ENCODE results near the gene COA8. TPM values are rescaled to one million over a fixed set of nuclear protein-coding genes. Genes with fewer than 3 reads are reported as not detected.

COA8 gene
- total and polyA plus RNA-seq, 2 of the 13 experiments (the other 11 are each of a cell fraction or from before 2014, with no cell fraction given), result 10.9 to 25.1 TPM

- no peak for TF ChIP-seq NR0B2 (CRISPR knock-in tag; IDR thresholded peaks at IDR 0.05)
- no peak for TF ChIP-seq KLF6 (CRISPR knock-in tag; IDR thresholded peaks at IDR 0.05)
- no peak for TF ChIP-seq ZBTB25 (CRISPR knock-in tag; IDR thresholded peaks at IDR 0.05)
- TF ChIP-seq RBFOX2 (IDR thresholded peaks at IDR 0.05; ENCODE audit: low read depth, low read length), result no peak
- no peak for TF ChIP-seq ZC3H13 (CRISPR knock-in tag; IDR thresholded peaks at IDR 0.05)
These were observed 15.8 kb downstream of the COA8 start (continued) for GRCh38 chr14:103578401-103579075.

- Histone ChIP-seq H2AFZ (ENCODE audit: low read length) (no peak overlapping the region), H3K9ac (ENCODE audit: insufficient read depth, low read depth, low read length) (no peak overlapping the region), H4K20me1 (ENCODE audit: insufficient read depth, low read length) (no peaks in the 10 kb centered on the region), H3K27me3 (ENCODE audit: control insufficient read depth in 1 of 2, insufficient read depth in 2 of 2, low read length in 2 of 2) (no peaks in the 10 kb centered on the region), H3K9me3 (ENCODE audit: low read length) (no peaks in the 10 kb centered on the region), H3K4me3 (replicated peaks in 1 of 3; ENCODE audit: insufficient read depth in 1 of 3, low read depth in 2 of 3, low read length in 3 of 3) (no peak overlapping the region), H3K79me2 (ENCODE audit: insufficient read depth, low read length) (no peaks in the 10 kb centered on the region), H3K4me1 (ENCODE audit: insufficient read depth, low read length) (peaks cover 10% of the 10 kb centered on the region), H3K4me2 (ENCODE audit: low read depth, low read length) (no peak overlapping the region), H3K36me3 (replicated peaks in 1 of 2; ENCODE audit: control insufficient read depth in 1 of 2, insufficient read depth in 2 of 2, low read length in 2 of 2) (peaks cover 7 to 14% of the 10 kb centered on the region in 2 experiments; a peak in 4 of 5 replicates), H3K27ac (ENCODE audit: extremely low read length, insufficient read depth, low read length) (no peak overlapping the region)
- 92% methylated on average over 11 of the region's 11 CpGs for WGBS (ENCODE audit: low lambda C conversion rate)
- BruUV-seq (replicated peaks), result no TSS peak
- TF ChIP-seq YEATS4 (CRISPR knock-in tag; IDR thresholded peaks at IDR 0.05; ENCODE audit: borderline replicate concordance), result no peak
- POLR2A ChIA-PET, result no interaction called here
- in situ Hi-C loops (cut with HindIII; ENCODE audit: extremely low pct_ligation_motif_present, low pct_unique_long_range_greater_than_20kb) (no loop called here), intact Hi-C loops (cut with micrococcal nuclease; ENCODE audit: unreplicated experiment) (no loop called here)
- DNase-seq (ENCODE audit: low spot score), result no peak
- CTCF ChIA-PET (ENCODE audit: low intra/inter-chr PET ratio, low total read pairs), result no interaction called here
- ATAC-seq, result no peak
- FAIRE-seq, result no peak
These were observed 18.4 kb downstream of the COA8 start for GRCh38 chr14:103581206-103581605.

All from HepG2 (cell line).